GM19240 (cell line): Measurements from ENCODE around the gene CPM.
"Not testable (repeated sequence)": the region's sequence is repeated elsewhere in the genome, so short reads cannot be mapped to it uniquely, and the experiment has no call there.

ENCODE experiments used
- DNase-seq: peaks from one replicate; pipeline ENCODE4 v3.0.0; 2011; ENCODE audit warnings: low spot score; ENCODE audit not compliant: insufficient read length

The CPM gene

GRCh38 chr12:68807576-68808387 is 125.2 kb downstream of the CPM start, which contains the start of gene MDM2:
Gene MDM2, plus strand, starts transcription at chr12:68808177. Its CDS starts 301 bp downstream, at chr12:68808478.
- peak; percentile 69 for DNase-seq

- not testable (repeated sequence) for DNase-seq
Observed at GRCh38 chr12:68807274-68807575, 125.7 kb downstream of the CPM start.

GRCh38 chr12:68806488-68807237 is 126.3 kb downstream of the CPM start:
- DNase-seq = no peak

- no peak for DNase-seq
Observed at GRCh38 chr12:68805592-68806120, 127.3 kb downstream of the CPM start.

- DNase-seq = no peak
Observed at GRCh38 chr12:68804657-68805591, 128.0 kb downstream of the CPM start.

- no peak for DNase-seq
Observed at GRCh38 chr12:68803948-68804656, 128.9 kb downstream of the CPM start.

GRCh38 chr12:68802911-68803651 is 129.9 kb downstream of the CPM start:
- DNase-seq = not testable (repeated sequence)

GRCh38 chr12:68802372-68802745 is 130.6 kb downstream of the CPM start:
- not testable (repeated sequence) for DNase-seq
